Retinal pigment epithelial cell (primary cell): ENCODE measurements around the gene PADI2.

ENCODE experiments used
- DNase-seq: peaks from one replicate; pipeline ENCODE4 v3.0.0-alpha.2; 2010; ENCODE audit warnings: low read depth
- H3K4me3 ChIP-seq: 2 replicates; pipeline ENCODE4 v1.5.1; 2011; ENCODE audit warnings: mild to moderate bottlenecking, low read length, control low read depth, moderate library complexity
- TF ChIP-seq, protein P1 (sequence below): conservative IDR thresholded peaks from 2 replicates; pipeline ENCODE4 v1.5.1; 2011; ENCODE audit warnings: low read depth, low read length, control low read depth, inconsistent platforms

Gene PADI2

DNA sequence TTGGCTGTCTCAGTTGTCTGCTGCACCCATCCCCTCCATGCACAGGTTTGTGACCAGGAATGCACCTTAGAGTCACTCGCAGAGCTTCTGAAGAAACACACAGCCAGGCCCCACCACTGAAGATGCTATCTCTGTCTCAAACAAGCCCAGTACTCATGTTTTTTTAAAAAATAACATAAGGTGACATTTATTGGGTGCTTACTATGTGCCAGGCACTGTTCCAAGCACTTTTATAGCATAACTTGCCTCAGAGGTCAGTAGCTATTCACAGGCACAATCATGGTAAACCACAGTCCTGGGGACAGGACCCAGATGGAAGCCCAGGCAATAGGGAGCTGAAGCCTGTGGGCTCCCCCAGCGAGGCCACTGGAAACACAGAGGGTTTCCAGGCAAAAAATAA is 98.7 kb downstream of the PADI2 start:
- TF ChIP-seq, protein P1, sequence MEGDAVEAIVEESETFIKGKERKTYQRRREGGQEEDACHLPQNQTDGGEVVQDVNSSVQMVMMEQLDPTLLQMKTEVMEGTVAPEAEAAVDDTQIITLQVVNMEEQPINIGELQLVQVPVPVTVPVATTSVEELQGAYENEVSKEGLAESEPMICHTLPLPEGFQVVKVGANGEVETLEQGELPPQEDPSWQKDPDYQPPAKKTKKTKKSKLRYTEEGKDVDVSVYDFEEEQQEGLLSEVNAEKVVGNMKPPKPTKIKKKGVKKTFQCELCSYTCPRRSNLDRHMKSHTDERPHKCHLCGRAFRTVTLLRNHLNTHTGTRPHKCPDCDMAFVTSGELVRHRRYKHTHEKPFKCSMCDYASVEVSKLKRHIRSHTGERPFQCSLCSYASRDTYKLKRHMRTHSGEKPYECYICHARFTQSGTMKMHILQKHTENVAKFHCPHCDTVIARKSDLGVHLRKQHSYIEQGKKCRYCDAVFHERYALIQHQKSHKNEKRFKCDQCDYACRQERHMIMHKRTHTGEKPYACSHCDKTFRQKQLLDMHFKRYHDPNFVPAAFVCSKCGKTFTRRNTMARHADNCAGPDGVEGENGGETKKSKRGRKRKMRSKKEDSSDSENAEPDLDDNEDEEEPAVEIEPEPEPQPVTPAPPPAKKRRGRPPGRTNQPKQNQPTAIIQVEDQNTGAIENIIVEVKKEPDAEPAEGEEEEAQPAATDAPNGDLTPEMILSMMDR, result no peak
- no peak for DNase-seq
- H3K4me3 ChIP-seq, result no peak overlapping the region

DNA sequence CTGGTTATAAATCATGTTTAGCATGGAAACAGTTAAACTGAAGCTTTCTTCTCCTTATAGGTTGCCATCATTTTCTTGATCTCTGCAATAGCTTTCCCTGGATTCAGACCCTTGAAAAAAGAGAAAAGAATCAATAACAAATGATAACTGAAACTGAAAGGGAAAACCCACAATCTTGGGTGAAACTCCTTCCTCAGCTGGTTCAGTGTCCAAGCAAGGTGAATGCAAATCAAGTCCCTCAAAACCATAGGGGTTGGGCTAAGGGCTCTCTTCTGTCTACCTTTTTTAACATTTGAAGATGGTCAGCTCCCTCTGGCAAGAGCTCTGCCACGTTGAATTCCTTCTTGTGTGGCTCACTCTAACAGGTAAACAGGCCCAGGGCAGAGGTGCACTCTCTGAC is 100.4 kb downstream of the PADI2 start:
- TF ChIP-seq, protein P1, result no peak
- no peak for DNase-seq
- H3K4me3 ChIP-seq, result no peak overlapping the region

DNA sequence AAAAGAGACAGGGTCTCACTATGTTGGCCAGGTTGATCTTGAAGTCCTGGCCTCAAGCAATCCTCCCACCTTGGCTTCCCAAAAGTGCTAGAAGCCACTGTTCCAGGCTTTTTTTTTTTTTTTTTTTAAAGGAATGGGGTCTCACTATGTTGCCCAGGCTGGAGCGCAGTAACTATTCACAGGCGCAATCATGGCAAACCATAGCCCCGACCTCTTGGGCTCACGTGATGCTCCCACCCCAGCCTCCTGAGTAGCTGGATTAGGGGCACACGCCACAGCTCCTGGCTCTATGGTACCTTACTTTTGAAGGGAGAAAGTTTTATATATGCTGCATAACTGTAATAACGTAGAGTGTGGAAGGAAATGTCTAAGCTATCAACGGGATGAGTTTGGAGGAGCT is 101.8 kb downstream of the PADI2 start:
- H3K4me3 ChIP-seq, result no peak overlapping the region
- TF ChIP-seq, protein P1, result no peak
- DNase-seq, result no peak
